GM21423 (cell line): ENCODE results near the gene PANK4.
A peak's percentile ranks its signal among the peaks of the same experiment; 100 is the strongest.
"Not testable (repeated sequence)": the region's sequence is repeated elsewhere in the genome, so short reads cannot be mapped to it uniquely, and the experiment has no call there.

ENCODE experiments used
- ATAC-seq: cut with Tn5 transposase; IDR thresholded peaks from one replicate; pipeline ENCODE4 v1.9.1; 2021; ENCODE audit warnings: mild to moderate bottlenecking, moderate library complexity; ENCODE audit not compliant: unreplicated experiment

PANK4 gene

DNA sequence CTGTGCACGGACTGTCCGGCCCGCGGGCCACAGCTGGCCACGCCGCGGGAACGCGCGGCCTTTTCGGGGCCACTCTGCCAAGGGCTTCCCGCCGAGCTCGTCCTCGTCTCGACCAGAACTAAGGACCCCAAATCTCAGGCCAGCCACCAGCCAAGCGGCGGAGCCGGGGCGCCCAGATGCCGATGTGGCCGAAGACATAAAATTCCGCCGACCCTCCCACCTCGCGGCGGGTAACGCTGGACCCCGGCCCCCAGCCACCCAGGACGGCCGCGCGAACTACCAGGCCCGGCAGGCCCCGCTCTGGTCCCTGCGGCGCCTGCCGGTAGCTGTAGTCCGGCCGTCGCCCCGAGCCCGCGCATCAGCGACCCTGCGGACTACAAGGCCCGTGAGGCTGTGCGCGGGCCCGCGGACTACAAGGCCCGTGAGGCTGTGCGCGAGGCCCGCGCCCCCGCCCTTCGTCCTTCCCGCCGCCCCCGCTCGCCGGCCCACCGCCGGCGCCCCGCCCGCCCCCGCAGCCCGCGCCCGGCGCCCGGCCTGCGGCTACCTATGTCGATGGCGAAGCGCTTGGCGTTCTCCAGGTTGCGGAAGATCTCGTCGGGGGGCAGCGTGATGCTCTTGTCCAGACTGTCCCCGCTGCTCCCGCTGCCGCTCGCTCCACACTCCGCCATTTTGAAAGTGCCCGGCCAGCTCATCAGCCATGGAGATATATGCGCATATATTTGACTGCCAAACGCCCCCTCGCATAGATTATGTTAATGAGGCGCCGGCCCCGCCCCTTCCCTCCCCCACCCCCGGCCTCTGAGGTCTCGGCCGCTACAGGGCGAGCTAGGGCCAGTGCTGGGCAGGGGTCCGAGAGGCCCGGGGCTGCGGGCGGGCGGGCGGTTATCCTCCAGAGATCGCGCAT, at the start of gene PANK4:
Gene PANK4 (minus strand): TSS at position 677 of the 904 bp plus-strand sequence. CDS start 9 bp downstream, at position 668.
- peak; percentile 85 for ATAC-seq

DNA sequence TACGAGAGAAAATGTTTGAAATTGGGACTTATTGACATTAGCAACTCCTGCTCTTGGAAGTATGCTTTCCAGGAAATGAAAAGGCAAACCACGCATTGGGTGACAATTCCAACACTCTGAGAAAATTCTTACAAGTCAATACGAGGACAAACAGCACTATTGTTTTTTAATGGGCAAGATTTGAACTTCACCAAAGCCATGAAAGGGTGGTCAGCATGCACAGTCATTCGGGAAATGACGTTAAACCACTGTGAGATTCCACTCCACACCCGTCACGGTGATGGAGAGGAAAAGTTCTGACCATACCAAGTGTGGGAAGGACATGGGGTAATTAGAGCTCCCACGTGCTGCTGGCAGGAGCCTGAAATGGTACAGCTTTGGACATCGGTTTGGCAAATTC, 48.0 kb upstream of the PANK4 start:
- ATAC-seq = no peak

DNA sequence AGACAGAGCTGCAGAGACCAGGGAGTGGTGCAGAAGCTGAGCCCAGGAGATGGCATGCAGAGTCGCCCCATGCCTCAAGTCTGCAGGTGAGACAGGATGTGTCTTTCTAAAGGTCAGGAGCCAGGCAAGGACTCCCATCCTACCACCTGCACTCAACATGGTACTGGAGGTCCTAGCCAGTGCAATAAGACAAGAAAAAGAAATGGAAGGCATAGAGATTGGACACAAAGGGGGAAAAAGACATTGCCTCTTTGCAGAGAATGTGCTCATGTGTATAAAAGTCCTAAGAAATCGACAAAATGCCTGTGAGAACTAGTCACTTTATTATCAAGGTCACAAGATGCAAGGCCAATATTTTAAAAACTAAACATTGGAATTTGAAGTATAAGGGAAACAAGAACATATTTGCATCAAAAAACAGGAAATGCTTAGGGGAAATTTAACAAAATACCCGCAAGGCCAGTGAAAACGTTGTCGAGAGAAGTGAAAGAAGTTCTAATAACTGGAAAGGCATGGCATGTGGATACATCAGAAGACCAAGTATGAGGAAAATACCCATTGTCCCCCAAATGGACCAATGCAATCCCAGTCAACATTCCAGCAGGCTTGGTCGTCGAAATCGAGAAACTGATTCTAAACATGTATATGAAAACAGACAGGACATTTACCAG, 47.0 kb upstream of the PANK4 start:
- no peak for ATAC-seq

DNA sequence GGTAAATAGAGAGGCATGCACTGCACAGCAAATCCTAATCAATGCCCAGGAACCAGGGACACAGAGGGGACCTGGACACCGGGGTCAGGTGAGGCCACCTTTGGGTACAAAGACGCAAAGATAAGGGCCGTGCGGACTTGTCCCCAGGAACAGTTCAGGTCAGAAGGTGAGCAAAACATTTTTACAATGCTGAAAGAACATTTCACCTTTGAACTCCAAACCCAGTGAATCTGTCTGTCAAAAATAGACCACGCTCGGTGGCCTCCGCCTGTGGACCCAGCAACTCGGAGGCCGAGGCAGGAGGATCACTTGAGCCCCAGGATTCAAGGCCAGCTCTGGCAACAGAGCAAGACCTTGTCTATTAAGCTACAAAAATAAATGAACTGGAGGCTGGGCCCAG, 45.0 kb upstream of the PANK4 start:
- ATAC-seq = no peak

DNA sequence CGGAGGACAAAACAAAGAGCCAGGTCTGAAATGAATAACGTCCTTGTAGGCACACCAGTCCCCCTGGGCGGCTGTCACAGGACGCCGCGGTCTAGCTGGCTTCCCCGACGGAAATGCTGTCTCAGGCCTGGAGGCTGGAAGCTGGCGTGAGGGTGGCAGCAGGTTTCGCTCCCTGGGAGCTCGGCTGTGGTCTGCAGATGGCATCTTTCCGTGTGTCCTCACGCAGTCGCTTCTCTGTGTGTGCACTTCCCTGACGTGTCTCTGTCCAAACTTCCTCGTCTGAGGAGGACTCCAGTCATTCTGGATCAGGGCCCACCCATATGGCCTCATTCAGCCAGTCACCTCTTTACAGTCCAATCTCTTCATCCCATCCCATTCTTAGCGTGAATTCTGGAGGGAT, 43.9 kb upstream of the PANK4 start:
- ATAC-seq = no peak

DNA sequence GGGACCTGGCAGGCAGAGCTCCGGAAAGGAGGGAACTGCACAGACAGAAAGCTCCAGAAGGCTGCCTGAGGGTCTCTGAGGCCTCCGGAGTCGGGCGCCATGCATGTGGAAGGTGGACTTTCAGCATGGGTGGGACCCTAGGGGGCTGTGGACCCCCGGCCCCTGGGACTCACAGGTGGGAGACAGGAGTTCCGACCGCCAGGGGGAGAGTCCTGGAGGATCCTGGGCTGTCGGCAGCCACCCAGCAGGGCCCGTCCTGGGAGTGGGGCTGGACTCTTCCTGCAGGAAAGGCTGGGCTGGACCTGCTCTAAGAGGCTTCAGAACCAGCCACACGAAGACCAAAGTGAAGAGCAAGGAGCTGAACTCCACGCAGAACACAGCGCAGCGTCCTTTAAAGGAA, 43.3 kb upstream of the PANK4 start:
- not testable (repeated sequence) for ATAC-seq

DNA sequence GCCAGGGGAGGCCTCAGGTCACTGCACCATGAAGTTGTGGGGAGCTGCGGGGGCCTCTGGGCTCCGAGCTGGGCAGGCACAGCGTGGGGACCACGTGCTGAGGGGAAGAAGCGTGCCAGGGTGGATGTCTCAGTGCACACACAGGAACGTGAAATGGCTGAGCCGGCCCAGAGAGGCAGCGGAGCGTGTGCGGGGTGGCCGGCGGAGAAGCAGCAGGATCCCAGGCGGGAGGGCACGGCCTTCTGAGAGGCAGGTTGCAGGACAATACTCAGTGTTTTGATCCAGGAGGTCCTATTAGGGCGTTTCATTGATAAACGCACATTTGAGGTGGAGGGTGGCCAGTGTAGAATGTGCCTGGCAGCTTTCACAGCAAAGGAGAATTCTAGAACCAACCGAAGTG, 42.7 kb upstream of the PANK4 start:
- ATAC-seq = no peak

DNA sequence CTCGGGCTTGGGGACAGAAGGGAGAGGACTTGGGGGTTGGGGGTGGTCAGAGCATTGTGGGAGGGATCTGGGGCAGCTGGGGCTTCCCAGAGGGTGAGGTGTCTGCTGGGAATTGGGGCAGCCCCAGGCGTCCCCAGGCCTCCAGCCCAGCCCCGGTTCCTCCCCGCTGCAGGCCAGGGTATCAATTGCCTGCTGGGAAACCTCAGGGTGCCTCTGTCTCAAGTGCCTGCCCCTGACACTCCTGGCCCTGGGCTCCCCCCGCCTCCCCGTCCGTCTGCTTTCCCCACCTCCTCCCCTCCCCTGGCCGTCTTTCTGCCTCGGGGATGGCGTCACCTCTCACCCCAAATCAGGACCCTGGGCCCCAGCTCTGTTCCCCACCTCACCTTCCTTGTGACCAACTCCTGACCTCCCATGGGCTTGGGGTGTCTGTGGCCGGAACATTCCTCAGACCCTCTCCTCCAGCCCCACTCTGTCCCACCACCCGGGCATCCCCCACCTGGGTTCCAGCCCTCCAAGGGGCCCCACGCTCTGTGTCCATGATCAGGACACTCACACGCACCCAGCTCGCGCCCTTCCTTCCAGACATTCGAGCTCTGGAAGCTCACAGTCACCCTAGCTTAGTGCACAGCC, 41.9 kb upstream of the PANK4 start:
- not testable (repeated sequence) for ATAC-seq

DNA sequence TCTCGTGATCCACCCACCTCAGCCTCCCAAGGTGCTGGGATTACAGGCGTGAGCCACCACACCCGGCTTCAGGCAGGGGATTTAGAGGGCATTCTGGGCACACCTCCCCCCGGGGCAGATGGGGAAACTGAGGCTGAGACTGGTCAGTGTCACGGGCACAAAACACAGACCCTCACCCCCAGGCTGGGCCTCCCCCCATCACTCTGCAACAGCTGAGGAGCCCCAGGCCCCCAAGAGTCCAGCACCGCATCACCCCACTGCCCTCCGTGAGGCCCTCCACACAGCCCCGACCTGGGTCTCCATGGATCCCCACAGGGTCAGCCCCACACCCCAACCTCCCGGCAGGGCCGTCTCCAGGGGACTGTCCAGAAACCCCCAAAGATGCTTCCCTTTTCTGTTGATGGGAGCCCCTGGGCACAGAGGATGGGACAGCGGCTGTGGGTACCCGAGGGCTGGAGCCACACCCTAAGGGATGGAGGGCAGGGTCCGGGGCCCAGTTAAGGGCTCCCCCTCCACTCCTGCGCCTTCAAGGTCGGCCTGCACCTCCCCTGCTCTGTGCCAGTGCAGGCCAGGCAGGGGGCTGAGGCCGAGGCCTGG, 40.8 kb upstream of the PANK4 start:
- ATAC-seq = no peak

DNA sequence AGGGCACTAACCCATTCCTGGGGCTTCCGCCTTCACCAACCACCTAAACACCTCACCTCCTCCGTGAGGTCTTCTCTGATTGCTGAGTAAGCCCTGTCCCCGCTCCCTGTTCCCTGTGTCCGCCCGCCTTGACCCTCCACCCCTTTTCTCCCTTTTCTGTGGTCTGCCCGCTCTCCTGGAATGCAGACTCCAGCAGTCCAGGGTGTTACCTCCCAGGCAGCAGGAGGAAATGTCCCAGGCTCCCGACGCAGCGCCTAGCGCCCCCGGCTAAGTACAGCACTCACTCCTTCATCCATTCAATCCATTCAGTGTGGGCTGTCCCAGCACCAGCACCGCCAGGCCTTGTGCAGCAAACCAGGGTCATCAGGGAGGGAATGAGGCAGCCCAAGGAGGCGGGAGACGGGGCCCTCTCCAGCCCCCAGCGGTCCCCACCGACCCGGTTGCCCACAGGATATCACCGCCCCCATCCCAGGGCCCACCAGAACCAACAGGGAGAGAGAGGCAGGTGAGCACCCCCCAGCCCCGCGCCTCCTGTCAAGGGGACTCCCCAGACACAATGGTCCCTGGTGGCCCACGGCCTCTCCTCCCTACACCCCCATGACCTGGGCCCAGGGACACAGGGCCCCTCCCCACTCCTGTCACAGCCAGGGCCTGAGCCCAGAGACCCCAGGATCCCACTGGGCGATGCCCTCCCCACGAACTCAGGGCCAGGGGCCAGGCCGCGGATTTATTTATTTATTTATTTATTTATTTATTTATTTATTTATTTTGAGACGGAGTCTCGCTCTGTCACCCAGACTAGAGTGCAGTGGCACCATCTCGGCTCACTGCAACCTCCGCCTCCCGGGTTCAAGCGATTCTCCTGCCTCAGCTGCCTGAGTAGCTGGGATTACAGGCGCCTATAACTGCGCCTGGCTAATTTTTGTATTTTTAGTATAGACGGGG, 40.0 kb upstream of the PANK4 start:
- ATAC-seq = no peak

DNA sequence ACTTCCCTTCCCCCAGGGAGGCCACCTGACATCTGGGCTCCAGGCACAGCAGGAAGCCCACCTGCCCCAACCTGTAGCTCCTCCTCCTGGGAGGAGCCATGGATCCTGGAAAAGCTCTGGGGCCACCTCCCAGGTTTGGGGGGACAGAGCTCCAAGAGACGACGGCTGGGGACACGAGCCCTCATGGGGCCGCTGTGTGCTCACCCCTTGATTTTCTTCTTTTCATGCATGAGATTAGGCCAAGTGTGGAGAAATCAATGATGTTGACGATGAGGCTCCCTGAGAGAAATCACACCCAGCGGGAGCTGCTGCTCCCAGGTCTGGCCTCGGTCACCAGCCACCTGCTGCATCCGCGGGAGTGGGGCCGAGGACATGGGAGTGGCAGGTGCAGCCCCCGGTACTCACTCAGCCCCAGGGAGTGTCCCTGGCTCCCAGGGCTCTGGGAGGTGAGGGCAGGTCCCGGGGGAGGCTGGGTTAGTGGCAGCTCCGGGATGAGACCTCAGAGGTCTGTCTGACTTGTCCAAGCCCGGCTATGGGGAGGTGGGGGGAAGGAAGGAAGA, 38.5 kb upstream of the PANK4 start:
- no peak for ATAC-seq

DNA sequence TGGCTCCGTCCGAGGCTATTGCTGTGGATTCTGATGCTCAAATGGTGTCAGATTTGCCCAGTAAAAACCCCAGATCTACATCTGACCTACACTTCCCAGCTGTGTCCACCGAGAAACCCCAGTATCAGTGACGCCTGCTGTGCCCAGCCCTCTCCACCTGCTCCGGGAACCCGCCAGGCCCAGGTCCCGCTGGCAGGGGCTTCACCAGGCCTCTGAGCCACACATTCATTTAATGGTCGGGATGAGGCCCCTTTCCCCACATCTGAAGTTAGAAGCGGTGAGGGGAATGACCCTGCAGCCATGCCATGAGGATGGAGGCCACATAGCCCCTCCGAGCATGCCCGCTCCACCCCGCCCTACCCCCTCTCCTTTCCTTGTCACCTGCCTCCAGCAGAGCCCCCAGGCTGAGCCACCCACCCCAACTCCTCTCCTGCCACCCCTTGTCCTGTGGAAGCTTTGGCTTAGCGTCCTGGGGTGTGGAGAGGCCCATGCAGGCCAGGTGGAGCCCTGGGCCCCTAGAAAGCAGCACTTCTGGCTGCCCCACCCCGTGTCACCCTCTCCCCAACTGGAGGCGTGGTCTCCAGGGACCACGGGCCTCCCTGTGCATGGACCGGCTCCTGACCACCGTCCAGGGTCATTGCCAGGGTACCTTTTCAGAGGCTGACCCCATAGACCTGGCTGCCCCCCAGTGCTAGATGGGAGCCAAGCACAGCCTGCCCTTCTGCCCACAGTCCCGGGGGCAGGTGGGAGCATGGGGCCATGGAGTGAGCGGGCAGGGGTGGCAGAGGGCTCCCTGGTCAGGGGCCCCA, 37.8 kb upstream of the PANK4 start:
- ATAC-seq = no peak

DNA sequence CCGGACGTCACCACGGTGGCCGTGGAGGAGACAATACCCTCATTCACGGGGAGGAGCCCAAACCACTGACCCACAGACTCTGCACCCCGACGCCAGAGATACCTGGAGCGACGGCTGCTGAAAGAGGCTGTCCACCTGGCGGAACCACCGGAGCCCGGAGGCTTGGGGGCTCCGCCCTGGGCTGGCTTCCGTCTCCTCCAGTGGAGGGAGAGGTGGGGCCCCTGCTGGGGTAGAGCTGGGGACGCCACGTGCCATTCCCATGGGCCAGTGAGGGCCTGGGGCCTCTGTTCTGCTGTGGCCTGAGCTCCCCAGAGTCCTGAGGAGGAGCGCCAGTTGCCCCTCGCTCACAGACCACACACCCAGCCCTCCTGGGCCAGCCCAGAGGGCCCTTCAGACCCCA, 36.8 kb upstream of the PANK4 start:
- ATAC-seq = no peak

DNA sequence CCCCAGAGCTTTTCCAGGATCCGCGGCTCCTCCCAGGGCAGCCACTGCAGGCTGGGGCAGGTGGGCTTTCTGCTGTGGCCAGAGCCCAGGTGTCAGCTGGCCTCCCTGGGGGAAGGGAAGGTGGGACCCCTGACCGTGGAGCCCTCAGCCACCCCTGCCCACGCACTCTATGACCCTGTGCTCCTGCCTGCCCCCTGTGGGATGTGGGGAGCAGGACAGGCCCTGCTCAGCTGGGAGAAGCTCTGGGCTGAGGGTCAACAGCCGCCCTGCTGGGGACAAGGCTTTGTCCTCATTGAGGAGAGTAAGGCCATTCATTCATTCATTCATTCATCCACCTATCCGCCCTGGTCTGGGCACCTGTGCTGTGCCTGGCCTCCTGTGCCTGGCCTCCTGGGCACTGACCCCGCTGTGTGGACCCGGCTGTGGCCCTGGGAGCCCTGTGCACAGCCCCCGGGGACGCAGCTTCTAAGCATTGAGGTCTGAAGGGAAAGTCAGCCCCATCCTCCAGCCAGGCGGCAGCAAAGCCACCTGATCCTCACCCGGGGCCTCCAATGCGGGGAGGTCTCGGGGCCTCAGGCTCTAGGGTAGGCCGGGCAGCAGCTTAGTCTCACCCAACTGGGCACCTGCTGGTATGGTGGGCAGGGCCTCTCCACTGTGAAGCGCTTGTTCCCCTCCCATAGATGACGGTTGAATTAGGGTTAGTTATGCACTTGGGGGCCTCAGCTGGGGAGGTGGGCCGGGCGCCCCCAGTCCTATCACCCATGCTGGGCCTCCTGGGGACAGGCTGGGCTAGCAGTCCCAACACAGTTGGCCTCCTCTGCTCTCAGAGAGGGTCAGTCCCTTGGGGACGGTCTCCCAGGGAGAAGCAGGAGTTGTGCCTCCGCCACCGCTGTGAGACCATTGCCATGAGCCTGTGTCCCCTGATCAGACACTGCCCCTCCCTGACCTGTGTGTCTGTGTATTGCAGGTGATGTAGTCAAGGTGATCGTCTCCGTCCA, 35.8 kb upstream of the PANK4 start:
- ATAC-seq = no peak

DNA sequence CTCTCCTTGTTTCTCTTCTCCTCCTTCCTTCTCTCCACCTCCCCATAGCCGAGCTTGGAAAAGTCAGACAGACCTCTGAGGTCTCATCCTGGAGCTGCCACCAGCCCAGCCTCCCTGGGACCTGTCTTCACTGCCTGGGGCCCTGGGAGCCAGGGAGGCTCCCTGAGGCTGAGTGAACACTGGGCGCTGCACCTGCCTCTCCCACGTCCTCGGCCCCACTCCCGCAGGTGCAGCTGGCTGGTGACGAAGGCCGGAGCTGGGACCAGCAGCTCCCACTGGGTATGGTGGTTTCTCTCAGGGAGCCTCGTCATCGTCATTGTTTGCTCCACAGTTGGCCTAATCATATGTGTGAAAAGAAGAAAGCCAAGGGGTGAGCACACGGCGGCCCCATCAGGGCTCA, 35.0 kb upstream of the PANK4 start:
- ATAC-seq = no peak

DNA sequence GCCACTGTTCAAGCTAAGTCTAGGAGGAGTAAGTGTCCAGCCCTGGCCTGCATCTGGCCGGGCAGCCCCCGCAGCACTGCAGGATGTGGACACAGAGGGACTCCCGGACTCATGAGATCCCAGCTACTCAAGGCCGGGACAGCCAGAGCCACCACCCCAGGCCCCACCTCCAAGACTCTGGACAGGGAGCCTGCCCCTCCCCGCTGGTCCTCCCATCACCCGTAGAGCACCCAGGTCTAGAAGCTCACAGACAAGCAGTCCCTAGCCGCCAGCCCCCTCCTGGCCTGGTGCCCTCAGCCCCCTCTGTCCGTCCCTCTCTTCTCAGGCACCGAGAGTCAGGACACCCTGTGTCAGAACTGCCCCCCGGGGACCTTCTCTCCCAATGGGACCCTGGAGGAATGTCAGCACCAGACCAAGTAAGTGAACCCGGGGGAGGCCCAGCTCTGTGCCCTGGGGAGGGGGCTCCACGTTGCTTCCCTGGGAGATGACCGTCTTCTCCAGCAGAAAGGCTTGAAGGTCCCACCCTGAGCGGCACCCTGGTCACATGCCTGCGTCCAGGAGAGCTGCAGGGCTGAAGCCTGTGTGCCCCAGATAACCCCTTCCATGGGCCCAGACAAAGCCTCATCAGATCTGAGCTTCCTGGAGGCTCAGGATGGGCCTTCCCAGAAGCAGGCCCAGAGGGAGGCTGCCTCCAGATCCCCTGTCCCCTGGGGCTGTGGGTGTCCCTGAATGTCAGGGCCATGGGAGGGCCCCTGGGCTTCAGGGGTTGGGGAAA, 34.1 kb upstream of the PANK4 start:
- no peak for ATAC-seq
